Right renal cortex interstitium (tissue), 3 donors: ENCODE data around the gene OR13G1. TPM values are rescaled to one million over a fixed set of nuclear protein-coding genes. Genes with fewer than 3 reads are reported as not detected.

Experiments
- polyA plus RNA-seq, 3 donors: library from polyadenylated mRNA; unstranded; fragments of 120-200 nt; gene quantifications; one replicate each; pipeline ENCODE4 v1.2.1, GENCODE V29; 2013; ENCODE audit not compliant: insufficient read length in 3 of 3

Gene OR13G1
- polyA plus RNA-seq, 3 donors = not detected

Other genes starting within 250 kb of the OR13G1 start
- gene OR2B11, start 221.6 kb downstream of the OR13G1 start, polyA plus RNA-seq = under 1 TPM in 2 of 3 donors, not detected in 1; 0.07 to 0.18 TPM
- gene OR2C3, start 143.3 kb downstream of the OR13G1 start, polyA plus RNA-seq = 1 to 10 TPM in 1 of 3 donors, under 1 TPM in 2; 0.48 to 1.3 (median 0.71) TPM
- gene GCSAML, start 130.6 kb downstream of the OR13G1 start, polyA plus RNA-seq = 1 to 10 TPM in 1 of 3 donors, under 1 TPM in 2; 0.69 to 1.1 (median 0.71) TPM
- gene OR2G2, start 91.4 kb downstream of the OR13G1 start, polyA plus RNA-seq = not detected
- gene OR2G3, start 74.2 kb downstream of the OR13G1 start, polyA plus RNA-seq = not detected
- gene OR6F1, start 36.9 kb upstream of the OR13G1 start, polyA plus RNA-seq = not detected
- not detected for gene OR14K1, start 58.9 kb upstream of the OR13G1 start, polyA plus RNA-seq
- gene OR14A2, start 68.4 kb upstream of the OR13G1 start, polyA plus RNA-seq = not detected
- gene OR1C1, start 80.8 kb upstream of the OR13G1 start, polyA plus RNA-seq = under 1 TPM in 1 of 3 donors, not detected in 2; 0.12 TPM
- gene OR14A16, start 144.4 kb upstream of the OR13G1 start, polyA plus RNA-seq = not detected
- gene OR11L1, start 162.2 kb upstream of the OR13G1 start, polyA plus RNA-seq = not detected
- gene TRIM58, start 177.4 kb upstream of the OR13G1 start, polyA plus RNA-seq = 1 to 10 TPM; 1.2 to 1.6 (median 1.5) TPM
- gene OR2W3, start 215.8 kb upstream of the OR13G1 start, polyA plus RNA-seq = under 1 TPM in 2 of 3 donors, not detected in 1; 0.47 to 0.50 TPM
- not detected for gene OR2T8, start 240.5 kb upstream of the OR13G1 start, polyA plus RNA-seq
- gene OR2AJ1, start 245.2 kb upstream of the OR13G1 start, polyA plus RNA-seq = not detected